Hepatocyte (in vitro differentiated cells): ENCODE data around the gene TMEM202.

Experiments
- CTCF ChIP-seq: fragments of 200-600 bp; sonication (generic); IDR thresholded peaks from 2 replicates; pipeline ENCODE4 v1.5.1; 2016; ENCODE audit warnings: antibody characterized with exemption, mild to moderate bottlenecking; ENCODE audit not compliant: poor library complexity
- EZH2phosphoT487 ChIP-seq: fragments of 200-600 bp; sonication (generic); IDR thresholded peaks from one replicate; pipeline ENCODE4 v1.6.1; 2018; ENCODE audit warnings: antibody characterized with exemption, mild to moderate bottlenecking, low read depth, moderate library complexity; ENCODE audit not compliant: unreplicated experiment, severe bottlenecking

DNA sequence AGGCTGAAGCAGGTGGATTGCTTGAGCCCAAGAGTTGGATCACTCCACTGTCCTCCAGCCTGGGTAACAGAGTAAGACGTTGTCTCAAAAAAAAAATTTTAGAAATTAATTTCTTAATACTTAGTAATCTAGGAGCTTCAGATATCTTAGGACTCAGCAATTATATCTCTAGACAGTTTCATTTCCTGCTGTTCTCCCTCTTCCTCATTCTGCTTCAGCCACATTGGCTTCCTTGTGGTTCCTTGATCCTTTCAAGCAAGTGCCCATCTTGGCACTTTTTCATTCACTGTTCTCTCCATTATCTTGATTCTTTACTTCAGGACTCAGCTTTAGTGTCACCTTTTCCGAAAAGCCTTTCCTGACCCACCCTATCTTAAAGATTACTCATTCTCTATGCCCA, 22.5 kb downstream of the TMEM202 start:
- TF ChIP-seq CTCF (no peak), EZH2phosphoT487 (no peak)
